Activated naive CD8-positive, alpha-beta T cell (primary cell): ENCODE data around the gene ACKR3.

Source experiments
- H3K27ac Mint-ChIP-seq: one replicate; pipeline ENCODE4 v1.8.0; 2021; ENCODE audit warnings: mixed read lengths
- H3K27me3 Mint-ChIP-seq: one replicate; pipeline ENCODE4 v1.8.0; 2021; ENCODE audit warnings: mixed read lengths
- H3K36me3 Mint-ChIP-seq: one replicate; pipeline ENCODE4 v1.8.0; 2021; ENCODE audit warnings: mixed read lengths
- H3K4me1 Mint-ChIP-seq: one replicate; pipeline ENCODE4 v1.8.0; 2021; ENCODE audit warnings: low read depth, mixed read lengths
- H3K4me3 Mint-ChIP-seq: one replicate; pipeline ENCODE4 v1.8.0; 2021; ENCODE audit warnings: mild to moderate bottlenecking, mixed read lengths
- H3K9me3 Mint-ChIP-seq: one replicate; pipeline ENCODE4 v1.8.0; 2021; ENCODE audit warnings: low read depth, mixed read lengths

ACKR3 gene

DNA sequence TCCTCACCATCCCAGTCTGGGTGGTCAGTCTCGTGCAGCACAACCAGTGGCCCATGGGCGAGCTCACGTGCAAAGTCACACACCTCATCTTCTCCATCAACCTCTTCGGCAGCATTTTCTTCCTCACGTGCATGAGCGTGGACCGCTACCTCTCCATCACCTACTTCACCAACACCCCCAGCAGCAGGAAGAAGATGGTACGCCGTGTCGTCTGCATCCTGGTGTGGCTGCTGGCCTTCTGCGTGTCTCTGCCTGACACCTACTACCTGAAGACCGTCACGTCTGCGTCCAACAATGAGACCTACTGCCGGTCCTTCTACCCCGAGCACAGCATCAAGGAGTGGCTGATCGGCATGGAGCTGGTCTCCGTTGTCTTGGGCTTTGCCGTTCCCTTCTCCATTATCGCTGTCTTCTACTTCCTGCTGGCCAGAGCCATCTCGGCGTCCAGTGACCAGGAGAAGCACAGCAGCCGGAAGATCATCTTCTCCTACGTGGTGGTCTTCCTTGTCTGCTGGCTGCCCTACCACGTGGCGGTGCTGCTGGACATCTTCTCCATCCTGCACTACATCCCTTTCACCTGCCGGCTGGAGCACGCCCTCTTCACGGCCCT, 11.2 kb downstream of the ACKR3 start:
- Mint-ChIP-seq H3K27me3 (no peaks in the 10 kb centered on the region), H3K4me3 (no peak overlapping the region), H3K9me3 (no peaks in the 10 kb centered on the region), H3K27ac (no peak overlapping the region), H3K4me1 (no peaks in the 10 kb centered on the region), H3K36me3 (peaks cover 5% of the 10 kb centered on the region)

DNA sequence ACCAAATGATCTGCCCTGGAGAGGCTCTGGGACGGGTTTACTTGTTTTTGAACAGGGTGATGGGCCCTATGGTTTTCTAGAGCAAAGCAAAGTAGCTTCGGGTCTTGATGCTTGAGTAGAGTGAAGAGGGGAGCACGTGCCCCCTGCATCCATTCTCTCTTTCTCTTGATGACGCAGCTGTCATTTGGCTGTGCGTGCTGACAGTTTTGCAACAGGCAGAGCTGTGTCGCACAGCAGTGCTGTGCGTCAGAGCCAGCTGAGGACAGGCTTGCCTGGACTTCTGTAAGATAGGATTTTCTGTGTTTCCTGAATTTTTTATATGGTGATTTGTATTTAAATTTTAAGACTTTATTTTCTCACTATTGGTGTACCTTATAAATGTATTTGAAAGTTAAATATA, 11.9 kb downstream of the ACKR3 start:
- H3K27me3 Mint-ChIP-seq: no peaks in the 10 kb centered on the region
- H3K36me3 Mint-ChIP-seq: peaks cover 5% of the 10 kb centered on the region
- no peaks in the 10 kb centered on the region for H3K9me3 Mint-ChIP-seq
- H3K4me1 Mint-ChIP-seq: no peaks in the 10 kb centered on the region
- no peak overlapping the region for H3K27ac Mint-ChIP-seq
- H3K4me3 Mint-ChIP-seq: no peak overlapping the region

DNA sequence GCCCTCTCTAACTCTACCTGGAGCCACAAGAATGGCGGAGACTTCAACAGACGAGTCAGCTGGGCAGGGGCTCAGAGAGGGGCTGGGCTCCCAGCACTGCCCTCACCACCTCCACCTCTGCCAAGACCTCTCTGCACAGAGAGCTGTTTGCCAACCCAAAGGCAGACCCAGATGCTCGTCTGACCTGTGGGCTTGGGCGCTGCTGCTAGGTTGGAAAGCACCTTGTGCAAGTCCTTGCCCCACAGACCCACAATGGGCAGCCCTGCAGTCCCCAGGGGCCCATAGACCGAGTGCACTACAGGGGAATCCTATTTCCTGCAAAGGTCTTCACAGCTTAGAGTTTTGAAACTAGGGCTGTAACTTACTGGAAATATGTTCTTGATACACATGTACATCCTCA, 13.3 kb downstream of the ACKR3 start:
- Mint-ChIP-seq H3K4me1 (no peaks in the 10 kb centered on the region), H3K4me3 (no peak overlapping the region), H3K27ac (no peak overlapping the region), H3K36me3 (peaks cover 5% of the 10 kb centered on the region), H3K9me3 (no peaks in the 10 kb centered on the region), H3K27me3 (no peaks in the 10 kb centered on the region)

DNA sequence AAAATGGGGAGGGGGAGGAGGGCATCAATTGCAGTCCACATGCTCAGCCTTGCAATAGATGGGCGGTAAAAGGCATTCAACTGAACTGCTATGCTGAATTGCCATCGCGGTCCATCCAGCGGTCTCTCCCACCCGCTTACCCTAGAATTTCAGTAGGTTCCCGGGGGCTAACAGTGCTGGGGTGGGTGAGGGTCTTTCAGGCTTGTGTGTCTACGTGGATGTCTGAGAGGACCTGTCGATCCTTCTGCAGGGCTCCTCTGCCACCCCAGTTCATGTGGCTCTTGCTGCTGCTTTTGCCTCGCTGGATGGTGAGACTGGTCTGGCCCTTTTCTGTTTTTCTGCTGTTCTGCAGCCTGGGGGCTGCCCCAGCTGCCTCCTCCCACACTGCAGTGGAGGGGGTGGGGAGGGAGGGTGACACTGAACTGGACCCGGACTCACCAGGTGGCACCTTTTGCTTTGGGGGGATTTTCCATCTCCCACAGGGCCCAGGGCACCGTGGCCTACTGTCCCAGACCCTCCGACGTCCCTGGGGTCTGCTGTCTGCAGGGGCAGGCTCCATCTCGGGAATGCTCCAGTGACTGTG, 14.1 kb downstream of the ACKR3 start:
- Mint-ChIP-seq H3K9me3 (no peaks in the 10 kb centered on the region), H3K4me1 (no peaks in the 10 kb centered on the region), H3K27me3 (no peaks in the 10 kb centered on the region), H3K4me3 (no peak overlapping the region), H3K27ac (no peak overlapping the region), H3K36me3 (peaks cover 5% of the 10 kb centered on the region)

DNA sequence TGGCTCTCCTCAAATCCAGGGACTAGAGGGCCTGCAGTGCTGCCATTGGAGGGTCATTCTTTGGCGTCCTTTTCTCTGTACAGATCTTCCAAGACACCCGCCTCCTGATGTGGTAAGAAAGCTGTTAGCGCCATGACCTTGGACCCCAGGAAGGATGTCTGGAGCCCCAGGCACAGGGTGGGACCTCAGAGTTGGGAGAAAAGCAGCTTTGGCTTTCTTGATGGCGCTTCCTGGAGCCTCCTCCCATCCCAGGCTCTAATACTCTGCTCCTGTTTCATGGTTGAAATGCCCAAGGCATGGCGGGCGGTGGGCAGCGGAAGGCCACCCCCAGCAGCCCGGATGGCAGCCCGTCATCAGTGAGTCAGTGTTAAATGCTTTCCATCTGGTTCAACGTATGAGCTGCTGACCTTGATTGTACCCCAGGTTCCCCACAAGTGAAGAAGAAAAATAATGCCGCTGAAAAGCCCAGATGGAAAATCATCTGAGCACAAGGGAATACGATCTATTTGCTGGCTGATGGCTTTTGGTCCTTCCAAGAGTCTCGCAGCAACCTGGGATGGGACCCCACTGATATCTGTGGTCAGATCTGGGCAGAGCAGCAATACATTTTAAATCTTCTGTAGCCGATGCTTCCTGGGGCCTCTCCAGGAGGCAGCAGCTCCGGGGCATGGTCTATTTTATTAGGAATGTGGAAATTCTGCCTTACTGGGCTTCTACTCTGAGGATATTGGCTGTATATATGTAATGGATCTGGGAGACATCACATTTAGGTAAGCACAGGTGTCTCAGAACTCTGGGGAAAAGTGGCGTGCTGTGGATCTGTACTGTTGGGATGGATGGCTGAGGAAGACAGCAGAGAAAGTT, 15.1 kb downstream of the ACKR3 start:
- no peaks in the 10 kb centered on the region for H3K4me1 Mint-ChIP-seq
- H3K4me3 Mint-ChIP-seq: no peak overlapping the region
- H3K27ac Mint-ChIP-seq: no peak overlapping the region
- H3K9me3 Mint-ChIP-seq: no peaks in the 10 kb centered on the region
- H3K27me3 Mint-ChIP-seq: no peaks in the 10 kb centered on the region
- peaks cover 5% of the 10 kb centered on the region for H3K36me3 Mint-ChIP-seq

DNA sequence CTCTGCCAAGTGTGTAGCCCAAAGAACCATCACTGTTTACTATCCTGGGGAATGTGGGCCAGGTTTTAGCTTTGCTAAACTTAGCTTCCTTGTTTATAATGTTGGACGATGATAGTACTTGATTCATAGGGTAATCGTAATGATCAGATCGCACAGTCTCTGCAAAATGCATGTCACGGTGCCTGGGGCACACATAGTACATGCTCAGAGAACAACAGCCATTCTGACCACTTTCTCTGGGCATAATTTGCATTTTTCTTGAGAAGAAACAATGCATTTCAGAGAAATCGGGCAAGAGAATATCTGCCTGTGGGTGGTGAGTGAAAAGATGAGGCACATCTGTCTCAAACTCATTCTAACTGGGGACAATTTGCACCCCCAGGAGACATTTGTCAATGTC, 16.3 kb downstream of the ACKR3 start:
- no peak overlapping the region for H3K4me3 Mint-ChIP-seq
- no peak overlapping the region for H3K27ac Mint-ChIP-seq
- no peaks in the 10 kb centered on the region for H3K4me1 Mint-ChIP-seq
- peaks cover 5% of the 10 kb centered on the region for H3K36me3 Mint-ChIP-seq
- no peaks in the 10 kb centered on the region for H3K9me3 Mint-ChIP-seq
- no peaks in the 10 kb centered on the region for H3K27me3 Mint-ChIP-seq

DNA sequence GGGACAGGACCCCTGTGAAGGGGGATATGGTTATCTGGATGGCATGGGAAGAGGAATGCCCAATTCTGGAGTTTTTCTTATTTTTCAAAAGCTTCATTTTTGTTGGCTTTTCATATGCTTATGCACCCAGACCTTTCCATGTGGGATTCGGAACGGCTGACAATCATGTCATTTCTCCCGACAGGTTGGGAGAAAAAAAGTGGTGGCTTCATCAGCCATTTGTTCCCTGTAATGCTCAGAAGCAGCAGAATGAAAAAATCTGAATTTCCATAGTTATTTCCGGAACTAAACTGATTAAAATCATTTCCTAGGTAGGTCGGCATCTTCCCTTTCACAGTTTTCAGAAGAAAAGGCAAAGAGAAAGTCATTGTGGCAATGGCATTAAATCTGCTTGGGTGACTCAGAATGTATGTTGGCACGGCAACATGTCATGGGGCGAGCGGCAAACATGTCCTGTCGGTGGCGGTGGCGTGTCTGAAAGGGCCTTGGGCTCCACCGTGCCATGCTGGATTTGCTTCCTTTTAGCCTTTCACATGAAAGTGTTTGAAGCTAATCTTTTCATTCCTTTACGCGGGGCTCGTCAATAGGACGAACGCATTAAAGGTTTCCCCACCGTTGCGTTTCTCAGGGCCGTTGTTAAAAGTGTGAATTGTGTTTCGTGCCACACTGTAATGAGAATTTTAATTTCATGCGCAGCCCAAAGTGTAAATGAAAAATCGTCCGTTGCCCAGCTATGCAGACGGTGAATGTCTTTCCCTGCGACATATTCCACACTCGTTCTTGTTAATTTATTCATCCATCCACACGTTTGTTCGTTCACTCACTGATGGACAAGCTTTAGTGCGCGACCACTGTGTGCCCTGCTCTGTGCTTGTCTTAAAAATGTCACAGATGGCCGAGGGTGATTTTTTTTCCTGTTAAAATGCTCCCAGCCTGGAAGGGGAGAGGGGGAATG, 18.5 kb downstream of the ACKR3 start:
- Mint-ChIP-seq H3K27ac (no peak overlapping the region), H3K9me3 (no peaks in the 10 kb centered on the region), H3K36me3 (peaks cover 2% of the 10 kb centered on the region), H3K4me1 (no peaks in the 10 kb centered on the region), H3K27me3 (no peaks in the 10 kb centered on the region), H3K4me3 (no peak overlapping the region)

DNA sequence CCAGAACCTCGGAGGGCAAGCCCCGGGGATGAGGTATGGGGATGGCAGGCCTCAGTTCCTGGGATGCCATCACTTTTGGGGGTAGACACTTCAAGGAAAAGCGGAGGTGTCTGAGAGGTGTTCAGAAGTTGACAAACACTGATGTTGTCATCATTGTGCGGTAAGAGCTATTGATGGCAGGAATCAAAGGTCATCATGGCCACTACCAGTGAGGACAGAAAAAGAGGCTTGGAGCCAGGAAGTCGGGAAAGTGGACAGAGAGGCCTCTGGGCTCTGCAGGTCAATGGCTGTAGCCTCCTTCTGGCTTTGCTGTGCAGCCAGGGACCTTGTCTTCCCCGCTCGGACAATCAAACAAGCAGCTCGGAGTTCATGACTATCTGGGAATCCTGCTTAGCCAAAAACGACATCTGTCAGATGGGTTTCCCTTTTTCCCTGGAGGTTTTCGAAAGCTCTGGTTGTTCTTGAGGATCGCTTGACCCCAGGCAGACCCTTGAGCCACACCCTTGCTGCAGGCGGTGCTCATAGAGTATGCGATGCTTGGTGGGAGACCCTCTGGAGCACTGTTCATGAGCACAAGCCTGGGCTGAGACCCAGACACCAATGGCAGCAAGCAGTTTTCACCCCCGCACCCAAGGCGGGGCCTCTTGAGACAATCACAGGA, 19.4 kb downstream of the ACKR3 start:
- Mint-ChIP-seq H3K4me3 (no peak overlapping the region), H3K4me1 (no peaks in the 10 kb centered on the region), H3K27ac (no peak overlapping the region), H3K9me3 (no peaks in the 10 kb centered on the region), H3K27me3 (no peaks in the 10 kb centered on the region), H3K36me3 (no peaks in the 10 kb centered on the region)

DNA sequence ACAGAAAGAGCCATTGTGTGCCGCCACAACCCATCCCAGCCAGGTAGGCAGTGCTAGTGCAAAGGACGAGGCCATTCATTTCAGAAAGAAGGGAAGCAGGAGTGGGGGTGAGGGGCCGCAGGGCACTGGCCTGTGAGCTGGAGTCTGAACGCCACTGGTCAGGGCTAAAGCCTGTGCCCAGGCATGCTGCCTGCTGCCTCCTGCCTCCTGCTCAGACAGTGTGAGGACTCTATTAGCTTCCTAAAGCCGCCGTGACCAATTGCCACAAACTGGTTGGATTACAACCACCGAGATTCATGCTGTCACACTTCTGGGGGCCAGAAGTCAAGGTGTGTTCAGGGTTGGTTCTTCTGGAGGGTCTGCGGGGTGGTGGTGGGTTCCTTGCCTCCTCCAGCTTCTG, 21.2 kb downstream of the ACKR3 start:
- H3K9me3 Mint-ChIP-seq: no peaks in the 10 kb centered on the region
- H3K27me3 Mint-ChIP-seq: no peaks in the 10 kb centered on the region
- H3K4me3 Mint-ChIP-seq: no peak overlapping the region
- no peaks in the 10 kb centered on the region for H3K36me3 Mint-ChIP-seq
- H3K4me1 Mint-ChIP-seq: no peaks in the 10 kb centered on the region
- no peak overlapping the region for H3K27ac Mint-ChIP-seq

DNA sequence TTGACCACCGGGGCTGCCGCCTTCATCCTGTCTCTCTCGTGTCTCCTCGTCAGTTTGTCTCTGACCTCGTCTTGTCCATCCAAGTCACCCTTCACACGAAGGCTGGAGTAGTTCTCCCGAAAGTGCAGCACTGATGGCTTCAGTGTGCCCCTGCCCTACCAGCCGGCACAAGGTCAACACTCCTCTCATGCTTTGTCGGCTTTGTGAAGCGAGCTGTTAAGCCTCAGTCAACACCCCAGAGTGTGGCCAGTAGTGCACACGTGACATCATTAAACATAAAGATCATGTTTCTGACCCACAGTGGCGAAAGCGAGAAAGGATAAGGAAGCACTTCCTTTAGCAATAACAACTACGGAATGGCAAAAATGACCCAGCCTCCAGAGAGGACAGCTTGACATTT, 23.2 kb downstream of the ACKR3 start:
- H3K4me3 Mint-ChIP-seq: no peak overlapping the region
- H3K27ac Mint-ChIP-seq: no peak overlapping the region
- no peaks in the 10 kb centered on the region for H3K4me1 Mint-ChIP-seq
- H3K9me3 Mint-ChIP-seq: no peaks in the 10 kb centered on the region
- H3K27me3 Mint-ChIP-seq: no peaks in the 10 kb centered on the region
- no peaks in the 10 kb centered on the region for H3K36me3 Mint-ChIP-seq

DNA sequence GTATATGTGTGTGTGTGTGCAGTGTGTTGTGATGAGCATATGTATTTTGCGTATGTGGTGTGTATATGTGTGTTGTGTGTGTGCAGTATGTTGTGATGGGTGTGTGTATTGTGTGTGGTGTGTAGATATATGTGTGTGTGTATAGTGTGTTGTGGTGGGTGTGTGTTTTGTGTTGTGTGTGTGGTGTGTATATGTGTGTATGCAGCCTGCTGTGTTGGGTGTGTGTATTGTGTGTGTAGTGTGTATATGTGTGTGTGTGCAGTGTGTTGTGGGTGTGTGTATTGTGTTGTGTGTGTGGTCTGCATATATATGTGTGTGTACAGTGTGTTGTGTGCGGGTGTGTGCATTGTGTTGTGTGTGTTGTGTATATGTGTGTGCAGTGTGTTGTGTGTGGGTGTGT, 23.9 kb downstream of the ACKR3 start:
- H3K4me3 Mint-ChIP-seq: no peak overlapping the region
- no peaks in the 10 kb centered on the region for H3K36me3 Mint-ChIP-seq
- H3K4me1 Mint-ChIP-seq: no peaks in the 10 kb centered on the region
- H3K9me3 Mint-ChIP-seq: no peaks in the 10 kb centered on the region
- H3K27ac Mint-ChIP-seq: no peak overlapping the region
- H3K27me3 Mint-ChIP-seq: no peaks in the 10 kb centered on the region

DNA sequence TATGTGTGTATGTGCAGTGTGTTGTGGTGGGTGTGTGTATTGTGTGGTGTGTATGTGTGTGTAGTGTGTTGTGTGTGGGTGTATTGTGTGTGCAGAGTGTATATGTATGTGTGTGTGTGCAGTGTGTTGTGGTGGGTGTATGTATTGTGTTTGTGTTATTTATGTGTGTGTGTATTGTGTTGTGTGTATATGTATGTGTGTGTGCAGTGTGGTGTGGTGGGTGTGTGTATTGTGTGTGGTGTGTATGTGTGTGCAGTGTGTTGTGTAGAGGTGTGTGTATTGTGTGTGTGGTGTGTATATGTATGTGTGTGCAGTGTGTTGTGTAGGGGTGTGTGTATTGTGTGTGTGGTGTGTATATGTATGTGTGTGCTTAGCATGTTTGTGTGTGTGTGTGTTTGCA, 24.3 kb downstream of the ACKR3 start:
- Mint-ChIP-seq H3K27me3 (no peaks in the 10 kb centered on the region), H3K4me3 (no peak overlapping the region), H3K9me3 (no peaks in the 10 kb centered on the region), H3K36me3 (no peaks in the 10 kb centered on the region), H3K4me1 (no peaks in the 10 kb centered on the region), H3K27ac (no peak overlapping the region)

DNA sequence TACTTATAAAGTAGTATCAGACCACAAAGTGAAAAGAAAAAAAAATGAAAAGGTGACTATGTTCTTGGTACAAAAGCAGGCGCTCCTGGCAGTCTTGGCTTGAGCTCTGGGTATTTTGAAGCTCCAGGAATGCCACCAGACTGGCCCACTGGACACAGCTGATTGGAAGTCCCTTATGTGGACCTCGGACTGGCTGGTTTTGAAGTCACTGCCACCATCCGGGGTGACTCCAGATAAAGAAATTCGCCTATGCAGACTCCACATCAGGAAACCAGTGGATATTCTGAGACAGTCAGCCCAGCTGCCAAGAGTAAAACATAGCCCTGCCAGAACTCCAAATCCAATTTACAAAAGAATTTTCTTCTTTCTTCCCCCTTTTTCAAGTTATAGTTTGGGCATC, 28.0 kb downstream of the ACKR3 start:
- H3K36me3 Mint-ChIP-seq: no peaks in the 10 kb centered on the region
- H3K9me3 Mint-ChIP-seq: no peaks in the 10 kb centered on the region

DNA sequence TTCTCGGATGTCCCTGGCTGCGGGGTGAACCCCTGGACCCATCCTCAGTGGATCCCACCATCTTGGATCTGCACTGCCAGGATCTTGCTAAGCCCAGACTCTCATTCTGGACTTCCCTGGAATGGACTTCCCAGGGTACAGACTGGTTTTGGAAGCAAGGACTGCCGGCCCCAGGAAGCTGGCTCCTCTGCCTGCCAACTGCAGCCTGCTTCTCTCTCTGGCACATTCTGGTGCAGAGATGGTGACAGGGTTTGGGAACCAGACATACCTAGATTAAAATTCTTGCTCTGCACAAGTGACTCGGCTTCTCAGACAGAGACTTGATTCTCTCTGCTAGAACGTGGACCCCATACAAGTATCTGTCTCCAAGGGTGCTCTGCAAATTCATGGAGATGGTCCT, 29.4 kb downstream of the ACKR3 start:
- Mint-ChIP-seq H3K36me3 (no peaks in the 10 kb centered on the region), H3K4me1 (no peaks in the 10 kb centered on the region), H3K27me3 (no peaks in the 10 kb centered on the region), H3K4me3 (no peak overlapping the region), H3K27ac (no peak overlapping the region), H3K9me3 (no peaks in the 10 kb centered on the region)

More for the DNA sequence above, 28.0 kb downstream of the ACKR3 start:
- Mint-ChIP-seq H3K4me3 (no peak overlapping the region), H3K27ac (no peak overlapping the region), H3K4me1 (no peaks in the 10 kb centered on the region), H3K27me3 (no peaks in the 10 kb centered on the region)
